IPS-18c (cell line): ENCODE results near the gene LRRC56.

ENCODE experiments used
- H3K4me3 ChIP-seq: 2 replicates; pipeline ENCODE4 v1.7.0; 2013; ENCODE audit warnings: low read depth, mild to moderate bottlenecking, low read length, moderate library complexity; ENCODE audit not compliant: insufficient read depth
- H3K9me3 ChIP-seq: one replicate; pipeline ENCODE4 v1.6.1; 2013; ENCODE audit warnings: mild to moderate bottlenecking, low read length, moderate library complexity; ENCODE audit not compliant: control insufficient read depth, insufficient read depth

The LRRC56 gene

DNA sequence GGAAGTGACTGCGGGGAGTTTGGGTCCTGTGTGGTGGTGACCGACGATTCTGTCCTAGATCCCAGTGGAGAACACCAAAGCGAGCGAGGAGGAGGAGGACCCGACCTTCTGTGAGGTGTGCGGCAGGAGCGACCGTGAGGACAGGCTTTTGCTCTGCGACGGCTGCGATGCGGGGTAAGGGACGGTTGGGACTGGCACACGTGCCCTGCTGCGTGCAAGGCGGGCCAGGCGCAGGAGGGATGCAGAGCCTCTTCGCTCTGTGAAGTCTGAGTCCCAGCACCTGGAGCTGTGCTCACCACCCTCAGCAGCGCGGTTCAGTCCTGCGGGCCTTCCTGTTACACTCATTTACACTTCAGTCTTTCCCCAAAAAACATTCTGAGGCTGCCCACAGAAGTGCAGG, 55.2 kb downstream of the LRRC56 start:
- Histone ChIP-seq H3K9me3 (no peaks in the 10 kb centered on the region), H3K4me3 (no peak overlapping the region)

DNA sequence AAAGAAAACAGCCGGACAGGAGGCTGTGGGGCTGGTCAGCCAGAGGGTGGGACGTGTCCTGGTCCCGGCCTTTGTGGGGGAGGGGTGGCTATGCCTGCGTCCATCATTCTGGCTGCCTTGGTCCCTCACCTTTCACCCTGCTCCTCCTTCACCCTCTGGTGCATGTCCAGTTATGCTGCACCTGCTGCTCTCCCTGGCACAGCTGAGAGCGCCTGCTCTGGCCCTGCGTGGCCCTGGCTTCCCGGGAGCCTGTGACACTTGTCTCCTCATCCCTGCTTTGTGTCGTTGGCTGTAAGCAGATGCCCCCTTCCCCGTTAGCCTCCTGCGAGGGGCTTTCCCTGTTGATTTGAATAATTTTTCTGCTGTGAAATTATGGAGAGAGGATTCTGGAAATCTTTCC, 55.6 kb downstream of the LRRC56 start:
- H3K9me3 ChIP-seq: no peaks in the 10 kb centered on the region
- H3K4me3 ChIP-seq: no peak overlapping the region

DNA sequence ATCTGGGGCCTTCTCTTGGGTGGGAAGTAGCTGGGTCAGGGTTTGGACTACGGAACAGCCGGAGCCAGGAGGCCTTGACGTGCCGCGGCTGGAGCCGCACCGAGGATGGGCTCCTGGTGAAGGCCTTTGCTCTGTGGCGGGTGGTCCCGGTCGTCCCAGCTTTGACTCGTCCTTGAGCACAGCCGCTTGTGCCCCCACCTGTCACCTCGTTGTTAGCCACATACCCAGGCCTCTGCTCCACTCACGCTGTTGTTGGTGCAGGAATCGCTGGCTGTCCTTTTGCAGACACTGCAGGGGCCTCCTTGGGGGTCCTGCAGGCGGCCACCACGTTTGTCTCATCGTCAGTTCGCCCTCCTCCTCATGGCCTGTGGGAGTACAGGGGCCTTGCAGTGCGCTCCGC, 56.0 kb downstream of the LRRC56 start:
- no peak overlapping the region for H3K4me3 ChIP-seq
- no peaks in the 10 kb centered on the region for H3K9me3 ChIP-seq

DNA sequence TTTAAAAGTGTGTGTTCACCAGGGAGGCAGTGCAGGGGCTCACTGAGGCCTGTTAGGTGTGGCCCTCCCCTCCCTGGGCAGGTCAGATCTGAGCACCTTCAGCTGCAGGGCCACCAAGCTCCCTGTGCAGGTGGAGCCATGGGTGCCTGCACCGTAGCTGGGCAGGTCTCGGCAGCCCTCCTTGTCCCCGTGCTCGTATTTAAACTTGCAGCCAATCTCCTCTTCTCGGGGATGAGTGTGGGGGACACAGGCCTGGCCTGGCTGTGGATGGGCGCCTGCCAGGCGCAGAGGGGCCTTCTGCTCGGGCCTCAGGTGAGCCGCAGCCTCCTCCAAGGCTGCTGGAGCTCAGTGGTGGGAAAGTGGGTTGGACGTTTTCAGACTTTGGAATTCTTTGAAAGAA, 58.1 kb downstream of the LRRC56 start:
- no peak overlapping the region for H3K4me3 ChIP-seq
- H3K9me3 ChIP-seq: no peaks in the 10 kb centered on the region

DNA sequence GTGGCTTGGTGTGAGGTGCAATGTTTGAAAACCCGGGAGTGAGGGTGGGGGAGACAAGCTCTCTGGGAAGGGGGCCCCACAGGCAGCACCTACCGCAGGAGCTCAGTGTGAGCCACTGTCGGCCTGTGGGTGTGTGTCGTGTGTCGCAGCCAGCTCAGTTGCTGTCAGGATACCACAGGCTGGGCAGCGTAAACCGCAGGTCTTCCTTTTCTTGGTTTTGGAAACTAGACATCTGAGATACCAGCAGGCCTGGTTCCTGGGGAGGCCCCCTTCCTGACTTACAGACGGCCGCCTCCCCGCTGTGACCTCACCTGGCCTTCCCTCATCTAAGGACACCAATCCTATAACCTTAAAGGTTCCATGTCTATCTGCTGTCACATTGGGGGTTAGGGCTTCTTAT, 59.0 kb downstream of the LRRC56 start:
- no peaks in the 10 kb centered on the region for H3K9me3 ChIP-seq
- no peak overlapping the region for H3K4me3 ChIP-seq

DNA sequence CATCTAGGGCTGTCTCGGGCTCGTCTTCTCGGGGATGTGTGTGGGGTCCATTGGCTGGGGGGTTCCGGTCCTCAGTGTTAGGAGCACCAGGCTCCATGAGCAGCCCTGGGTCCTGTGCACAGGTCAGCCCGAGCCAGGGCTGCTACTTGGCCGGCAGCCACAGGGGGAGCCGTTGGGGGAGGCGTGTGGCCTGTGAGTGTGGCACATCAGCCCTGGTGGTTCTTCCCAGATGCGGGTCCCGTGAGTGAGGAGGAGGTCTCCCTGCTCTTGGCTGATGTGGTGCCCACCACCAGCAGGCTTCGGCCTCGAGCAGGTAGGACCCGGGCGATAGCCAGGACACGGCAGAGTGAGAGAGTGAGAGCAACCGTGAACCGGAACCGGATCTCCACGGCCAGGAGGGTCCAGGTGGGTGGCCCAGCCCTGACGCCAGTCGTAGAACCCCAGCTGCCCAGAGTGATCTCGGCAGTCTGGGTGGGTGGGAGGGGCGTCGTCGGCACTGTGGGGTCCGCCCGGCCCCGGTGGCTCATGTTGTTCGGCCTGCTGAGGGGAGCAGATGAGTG, 59.9 kb downstream of the LRRC56 start:
- Histone ChIP-seq H3K4me3 (no peak overlapping the region), H3K9me3 (no peaks in the 10 kb centered on the region)

DNA sequence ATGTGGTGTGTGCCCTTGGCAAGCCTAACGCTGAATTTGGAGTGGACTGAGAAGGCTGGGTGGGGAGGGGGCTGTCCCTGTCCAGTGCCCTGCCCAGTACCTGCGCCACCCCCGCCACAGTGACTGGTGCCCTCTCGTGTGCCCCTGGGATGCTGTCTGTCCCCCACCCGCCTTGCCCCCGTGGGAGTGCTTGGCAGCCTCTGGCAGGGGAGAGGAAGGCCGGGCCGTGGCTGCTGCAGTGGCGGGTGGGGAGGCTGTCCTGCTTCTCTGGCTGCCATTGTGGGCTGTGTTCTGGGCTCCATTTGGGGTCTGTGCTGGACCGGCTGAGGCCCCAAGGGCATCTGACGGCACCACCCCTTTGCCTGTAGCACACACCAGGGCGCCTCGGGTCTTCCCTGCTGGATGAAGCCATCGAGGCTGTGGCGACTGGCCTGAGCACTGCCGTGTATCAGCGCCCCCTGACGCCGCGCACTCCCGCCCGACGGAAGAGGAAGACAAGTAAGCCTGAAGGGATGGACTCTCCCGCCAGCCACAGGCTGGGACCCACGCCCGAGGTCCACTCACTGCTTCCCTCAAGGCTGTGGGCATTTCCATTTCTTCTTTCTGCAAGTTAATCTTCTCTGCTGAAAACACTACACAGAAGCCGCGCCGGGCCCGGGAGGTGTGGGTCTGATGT, 60.8 kb downstream of the LRRC56 start:
- Histone ChIP-seq H3K9me3 (no peaks in the 10 kb centered on the region), H3K4me3 (no peak overlapping the region)

DNA sequence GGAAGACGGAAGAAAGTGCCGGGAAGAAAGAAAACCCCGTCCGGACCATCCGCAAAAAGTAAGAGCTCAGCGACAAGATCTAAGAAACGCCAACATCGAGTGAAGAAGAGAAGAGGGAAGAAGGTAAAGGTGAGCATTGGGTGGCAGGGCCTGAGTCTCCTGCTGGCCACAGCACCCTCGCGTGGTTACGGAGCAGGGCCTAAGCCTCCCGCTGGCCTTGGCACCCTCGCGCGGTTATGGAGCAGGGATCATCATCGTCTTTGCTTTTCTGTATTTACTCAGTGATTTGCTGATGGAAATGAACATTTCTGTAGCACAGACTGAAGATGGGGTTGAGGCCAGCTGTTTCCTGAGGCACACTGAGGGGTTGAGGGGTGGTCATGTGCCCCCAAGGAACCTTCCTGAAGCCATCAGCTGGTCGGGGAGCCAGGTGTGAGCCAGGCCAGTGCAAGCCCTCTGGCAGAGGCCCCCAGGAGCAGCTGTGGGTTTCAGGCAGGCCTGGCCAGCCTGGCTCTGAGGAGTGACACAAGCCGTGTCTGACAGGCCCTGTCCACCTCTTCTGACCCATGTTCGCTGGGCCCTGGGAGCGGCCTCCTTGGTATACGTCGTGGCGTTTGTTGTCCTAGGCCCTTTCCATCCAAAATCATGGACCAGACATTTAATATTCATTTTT, 64.4 kb downstream of the LRRC56 start:
- Histone ChIP-seq H3K9me3 (no peaks in the 10 kb centered on the region), H3K4me3 (no peak overlapping the region)

DNA sequence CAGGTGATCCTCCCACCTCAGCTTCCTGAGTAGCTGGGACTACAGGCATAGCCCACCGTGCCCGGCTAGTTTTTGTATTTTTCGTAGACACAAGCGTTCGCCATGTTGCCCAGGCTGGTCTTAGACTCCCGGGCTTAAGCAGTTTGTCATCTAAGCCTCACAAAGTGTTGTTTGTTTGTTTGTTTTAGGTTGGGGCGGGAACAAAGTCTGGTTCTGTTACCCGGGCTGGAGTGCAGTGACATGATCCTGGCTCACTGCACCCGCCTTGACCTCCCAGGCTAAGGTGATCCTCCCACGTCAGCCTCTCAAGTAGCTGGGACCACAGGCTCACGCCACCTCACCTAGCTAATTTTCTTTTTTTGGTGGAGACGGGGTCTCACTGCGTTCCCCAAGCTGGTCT, 65.8 kb downstream of the LRRC56 start:
- Histone ChIP-seq H3K4me3 (no peak overlapping the region), H3K9me3 (no peaks in the 10 kb centered on the region)
